ENCODE measurements around the gene IL4R. TPM values are rescaled to one million over a fixed set of nuclear protein-coding genes. Genes with fewer than 3 reads are reported as not detected.

The IL4R gene
- total and polyA plus RNA-seq, 10 of the 15 experiments (the other 5 are each of a cell fraction or from before 2014, with no cell fraction given), result 2.6 to 70.4 (median 36.6) TPM

DNA sequence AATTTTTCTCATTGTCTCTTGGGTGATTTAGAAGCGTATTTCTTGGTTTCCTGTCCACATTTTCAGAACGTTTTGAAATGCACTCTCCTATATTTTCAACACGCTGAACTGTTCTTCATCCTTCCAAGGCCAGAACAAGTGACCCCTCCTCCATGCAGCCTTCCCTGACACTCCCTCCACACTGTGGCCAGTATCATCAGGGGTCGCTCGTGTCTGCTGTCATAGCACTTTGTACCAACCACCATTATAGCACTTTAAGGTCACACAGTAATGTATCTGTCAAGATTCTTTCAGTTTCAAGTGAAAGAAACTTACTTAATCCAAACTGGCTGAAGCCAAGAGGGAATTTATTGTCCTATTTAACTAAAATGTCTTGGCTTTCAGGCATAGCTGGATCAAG lies 70.7 kb downstream of the IL4R start:
- H3K4me1 ChIP-seq (ENCODE audit: control insufficient read depth, insufficient read depth, low read length), result peaks cover 33% of the 10 kb centered on the region
- FAIRE-seq, result no peak
- no peaks in the 10 kb centered on the region for H3K36me3 ChIP-seq (ENCODE audit: control insufficient read depth in 2 of 2, insufficient read depth in 2 of 2, low read length in 1 of 2)
- H3K9me3 ChIP-seq (replicated peaks; ENCODE audit: control insufficient read depth, insufficient read depth, low read length), result peaks cover 29% of the 10 kb centered on the region
- no TSS peak for BruUV-seq (replicated peaks)
- H2AFZ ChIP-seq (ENCODE audit: control insufficient read depth, low read depth, low read length), result no peak overlapping the region
- in situ Hi-C loops (cut with MboI), result no loop called here
- TF ChIP-seq ZNF217 (IDR thresholded peaks at IDR 0.05) (0 out of 2 replicates have a peak, but pooled peaks have one; percentile 1), NFYB (IDR thresholded peaks at IDR 0.05; ENCODE audit: insufficient read depth, low read depth, low read length) (no peak)
- ATAC-seq, result no peak
- intact Hi-C loops (cut with micrococcal nuclease; ENCODE audit: unreplicated experiment), result no loop called here
- RAD21 ChIA-PET (ENCODE audit: unreplicated experiment), result no interaction called here
- CTCF ChIA-PET, result interaction anchor here (0.8 to 0.9 kb wide), 2 partner anchors 9 to 16 kb away, joined by 3 read pairs; no protein-coding TSS in a partner anchor
- WGBS (ENCODE audit: insufficient coverage, insufficient replicate concordance, low lambda C conversion rate, missing lambda C conversion rate), result 14% methylated on average over 5 of the region's 5 CpGs
- H3K4me2 ChIP-seq (ENCODE audit: control insufficient read depth, insufficient read depth), result no peak overlapping the region
- no peaks in the 10 kb centered on the region for H3K79me2 ChIP-seq (ENCODE audit: control insufficient read depth, insufficient read depth, low read length)
- DNase-seq (ENCODE audit: low read depth, low spot score), result no peak
- POLR2A ChIA-PET, result interaction anchor here (1.1 to 1.3 kb wide), 2 partner anchors 18 to 20 kb away, joined by 3 to 4 read pairs; partner anchors contain the start of gene IL21R
- no peak overlapping the region for H3K9ac ChIP-seq (ENCODE audit: control insufficient read depth, insufficient read depth, low read length)
- no peak overlapping the region for H3K4me3 ChIP-seq
- SMC1A ChIA-PET (ENCODE audit: uncharacterized antibody, unreplicated experiment), result interaction anchor here (1.1 to 9.9 kb wide), 2 partner anchors 10 to 16 kb away, joined by 3 to 97 read pairs; no protein-coding TSS in a partner anchor
- H3K27me3 ChIP-seq (replicated peaks in 1 of 2; ENCODE audit: control insufficient read depth in 2 of 2, insufficient read depth in 2 of 2, low read length in 1 of 2), result no peaks in the 10 kb centered on the region
- H3K27ac ChIP-seq (ENCODE audit: control insufficient read depth, insufficient read depth), result no peak overlapping the region; the same call in 1 of the 2 replicates
- H4K20me1 ChIP-seq (ENCODE audit: control insufficient read depth, insufficient read depth), result no peaks in the 10 kb centered on the region

DNA sequence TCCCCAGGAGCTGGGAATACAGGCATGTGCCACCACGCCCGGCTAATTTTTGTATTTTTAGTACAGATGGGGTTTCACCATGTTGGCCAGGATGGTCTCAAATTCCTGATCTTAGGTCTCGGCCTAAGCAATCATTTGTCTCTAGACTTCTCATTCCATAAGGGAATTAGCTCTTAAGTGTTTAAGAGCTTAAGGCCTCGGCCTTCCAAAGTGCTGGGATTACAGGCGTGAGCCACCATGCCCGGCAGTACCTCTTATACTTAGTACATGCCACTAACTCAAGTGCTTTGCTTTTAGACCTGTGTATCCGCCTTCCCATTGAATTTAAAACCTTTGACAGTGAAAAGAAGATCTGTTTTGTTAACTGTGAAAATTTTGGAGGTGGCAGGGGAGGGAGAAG lies 71.6 kb downstream of the IL4R start:
- Histone ChIP-seq H3K27me3 (replicated peaks in 1 of 2; ENCODE audit: control insufficient read depth in 2 of 2, insufficient read depth in 2 of 2, low read length in 1 of 2) (no peaks in the 10 kb centered on the region), H3K9ac (ENCODE audit: control insufficient read depth, insufficient read depth, low read length) (no peak overlapping the region), H2AFZ (ENCODE audit: control insufficient read depth, low read depth, low read length) (no peak overlapping the region), H3K79me2 (ENCODE audit: control insufficient read depth, insufficient read depth, low read length) (no peaks in the 10 kb centered on the region), H3K36me3 (ENCODE audit: control insufficient read depth in 2 of 2, insufficient read depth in 2 of 2, low read length in 1 of 2) (no peaks in the 10 kb centered on the region), H3K4me3 (no peak overlapping the region), H4K20me1 (ENCODE audit: control insufficient read depth, insufficient read depth) (no peaks in the 10 kb centered on the region), H3K4me2 (ENCODE audit: control insufficient read depth, insufficient read depth) (no peak overlapping the region), H3K4me1 (ENCODE audit: control insufficient read depth, insufficient read depth, low read length) (peaks cover 37% of the 10 kb centered on the region), H3K27ac (ENCODE audit: control insufficient read depth, insufficient read depth) (no peak overlapping the region), H3K9me3 (replicated peaks; ENCODE audit: control insufficient read depth, insufficient read depth, low read length) (peaks cover 36% of the 10 kb centered on the region)
- 97% methylated on average over 7 of the region's 7 CpGs for WGBS (ENCODE audit: insufficient coverage, insufficient replicate concordance, low lambda C conversion rate, missing lambda C conversion rate)
- ATAC-seq (no peak), FAIRE-seq (no peak), DNase-seq (ENCODE audit: low read depth, low spot score) (no peak)
- in situ Hi-C loops (cut with MboI) (no loop called here), intact Hi-C loops (cut with micrococcal nuclease; ENCODE audit: unreplicated experiment) (loop anchor here (5.0 kb wide), 1 partner anchor 67 kb away; no protein-coding TSS in a partner anchor)
- SMC1A ChIA-PET (ENCODE audit: uncharacterized antibody, unreplicated experiment), result interaction anchor here (1.1 to 9.9 kb wide), 3 partner anchors 7 to 67 kb away, joined by 3 to 97 read pairs (median 21); no protein-coding TSS in a partner anchor
- RAD21 ChIA-PET (ENCODE audit: unreplicated experiment), result interaction anchor here (1.4 to 4.0 kb wide), 2 partner anchors 13 to 16 kb away, joined by 5 to 25 read pairs; partner anchors contain the start of gene IL21R
- POLR2A ChIA-PET, result interaction anchor here (1.0 to 1.5 kb wide), 4 partner anchors 10 to 65 kb away, joined by 3 to 6 read pairs (median 4); partner anchors contain the start of gene IL21R
- CTCF ChIA-PET, result interaction anchor here (0.7 kb wide), 1 partner anchor 13 kb away, joined by 3 read pairs; no protein-coding TSS in a partner anchor
- no TSS peak for BruUV-seq (replicated peaks)
- TF ChIP-seq, protein P1, sequence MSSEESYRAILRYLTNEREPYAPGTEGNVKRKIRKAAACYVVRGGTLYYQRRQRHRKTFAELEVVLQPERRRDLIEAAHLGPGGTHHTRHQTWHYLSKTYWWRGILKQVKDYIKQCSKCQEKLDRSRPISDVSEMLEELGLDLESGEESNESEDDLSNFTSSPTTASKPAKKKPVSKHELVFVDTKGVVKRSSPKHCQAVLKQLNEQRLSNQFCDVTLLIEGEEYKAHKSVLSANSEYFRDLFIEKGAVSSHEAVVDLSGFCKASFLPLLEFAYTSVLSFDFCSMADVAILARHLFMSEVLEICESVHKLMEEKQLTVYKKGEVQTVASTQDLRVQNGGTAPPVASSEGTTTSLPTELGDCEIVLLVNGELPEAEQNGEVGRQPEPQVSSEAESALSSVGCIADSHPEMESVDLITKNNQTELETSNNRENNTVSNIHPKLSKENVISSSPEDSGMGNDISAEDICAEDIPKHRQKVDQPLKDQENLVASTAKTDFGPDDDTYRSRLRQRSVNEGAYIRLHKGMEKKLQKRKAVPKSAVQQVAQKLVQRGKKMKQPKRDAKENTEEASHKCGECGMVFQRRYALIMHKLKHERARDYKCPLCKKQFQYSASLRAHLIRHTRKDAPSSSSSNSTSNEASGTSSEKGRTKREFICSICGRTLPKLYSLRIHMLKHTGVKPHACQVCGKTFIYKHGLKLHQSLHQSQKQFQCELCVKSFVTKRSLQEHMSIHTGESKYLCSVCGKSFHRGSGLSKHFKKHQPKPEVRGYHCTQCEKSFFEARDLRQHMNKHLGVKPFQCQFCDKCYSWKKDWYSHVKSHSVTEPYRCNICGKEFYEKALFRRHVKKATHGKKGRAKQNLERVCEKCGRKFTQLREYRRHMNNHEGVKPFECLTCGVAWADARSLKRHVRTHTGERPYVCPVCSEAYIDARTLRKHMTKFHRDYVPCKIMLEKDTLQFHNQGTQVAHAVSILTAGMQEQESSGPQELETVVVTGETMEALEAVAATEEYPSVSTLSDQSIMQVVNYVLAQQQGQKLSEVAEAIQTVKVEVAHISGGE (CRISPR knock-in tag; IDR thresholded peaks at IDR 0.05), result no peak
- TF ChIP-seq, protein P2, sequence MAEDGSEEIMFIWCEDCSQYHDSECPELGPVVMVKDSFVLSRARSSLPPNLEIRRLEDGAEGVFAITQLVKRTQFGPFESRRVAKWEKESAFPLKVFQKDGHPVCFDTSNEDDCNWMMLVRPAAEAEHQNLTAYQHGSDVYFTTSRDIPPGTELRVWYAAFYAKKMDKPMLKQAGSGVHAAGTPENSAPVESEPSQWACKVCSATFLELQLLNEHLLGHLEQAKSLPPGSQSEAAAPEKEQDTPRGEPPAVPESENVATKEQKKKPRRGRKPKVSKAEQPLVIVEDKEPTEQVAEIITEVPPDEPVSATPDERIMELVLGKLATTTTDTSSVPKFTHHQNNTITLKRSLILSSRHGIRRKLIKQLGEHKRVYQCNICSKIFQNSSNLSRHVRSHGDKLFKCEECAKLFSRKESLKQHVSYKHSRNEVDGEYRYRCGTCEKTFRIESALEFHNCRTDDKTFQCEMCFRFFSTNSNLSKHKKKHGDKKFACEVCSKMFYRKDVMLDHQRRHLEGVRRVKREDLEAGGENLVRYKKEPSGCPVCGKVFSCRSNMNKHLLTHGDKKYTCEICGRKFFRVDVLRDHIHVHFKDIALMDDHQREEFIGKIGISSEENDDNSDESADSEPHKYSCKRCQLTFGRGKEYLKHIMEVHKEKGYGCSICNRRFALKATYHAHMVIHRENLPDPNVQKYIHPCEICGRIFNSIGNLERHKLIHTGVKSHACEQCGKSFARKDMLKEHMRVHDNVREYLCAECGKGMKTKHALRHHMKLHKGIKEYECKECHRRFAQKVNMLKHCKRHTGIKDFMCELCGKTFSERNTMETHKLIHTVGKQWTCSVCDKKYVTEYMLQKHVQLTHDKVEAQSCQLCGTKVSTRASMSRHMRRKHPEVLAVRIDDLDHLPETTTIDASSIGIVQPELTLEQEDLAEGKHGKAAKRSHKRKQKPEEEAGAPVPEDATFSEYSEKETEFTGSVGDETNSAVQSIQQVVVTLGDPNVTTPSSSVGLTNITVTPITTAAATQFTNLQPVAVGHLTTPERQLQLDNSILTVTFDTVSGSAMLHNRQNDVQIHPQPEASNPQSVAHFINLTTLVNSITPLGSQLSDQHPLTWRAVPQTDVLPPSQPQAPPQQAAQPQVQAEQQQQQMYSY (CRISPR knock-in tag; IDR thresholded peaks at IDR 0.05), result no peak
- TF ChIP-seq HDGF (IDR thresholded peaks at IDR 0.05) (no peak), ESRRA (IDR thresholded peaks at IDR 0.05; ENCODE audit: low read length) (no peak)
